ENCODE data around the gene ZNF513.

The ZNF513 gene

GRCh38 chr2:27376151-27376865 is 4.2 kb downstream of the ZNF513 start:
- no peak for DNase-seq (ENCODE audit: low read depth)
- TF ChIP-seq, protein P1, sequence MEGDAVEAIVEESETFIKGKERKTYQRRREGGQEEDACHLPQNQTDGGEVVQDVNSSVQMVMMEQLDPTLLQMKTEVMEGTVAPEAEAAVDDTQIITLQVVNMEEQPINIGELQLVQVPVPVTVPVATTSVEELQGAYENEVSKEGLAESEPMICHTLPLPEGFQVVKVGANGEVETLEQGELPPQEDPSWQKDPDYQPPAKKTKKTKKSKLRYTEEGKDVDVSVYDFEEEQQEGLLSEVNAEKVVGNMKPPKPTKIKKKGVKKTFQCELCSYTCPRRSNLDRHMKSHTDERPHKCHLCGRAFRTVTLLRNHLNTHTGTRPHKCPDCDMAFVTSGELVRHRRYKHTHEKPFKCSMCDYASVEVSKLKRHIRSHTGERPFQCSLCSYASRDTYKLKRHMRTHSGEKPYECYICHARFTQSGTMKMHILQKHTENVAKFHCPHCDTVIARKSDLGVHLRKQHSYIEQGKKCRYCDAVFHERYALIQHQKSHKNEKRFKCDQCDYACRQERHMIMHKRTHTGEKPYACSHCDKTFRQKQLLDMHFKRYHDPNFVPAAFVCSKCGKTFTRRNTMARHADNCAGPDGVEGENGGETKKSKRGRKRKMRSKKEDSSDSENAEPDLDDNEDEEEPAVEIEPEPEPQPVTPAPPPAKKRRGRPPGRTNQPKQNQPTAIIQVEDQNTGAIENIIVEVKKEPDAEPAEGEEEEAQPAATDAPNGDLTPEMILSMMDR (IDR thresholded peaks at IDR 0.05; ENCODE audit: low read depth, low read length, missing control alignments) = no peak
- no peak overlapping the region for H3K4me3 ChIP-seq (ENCODE audit: low read depth, low read length)

DNA sequence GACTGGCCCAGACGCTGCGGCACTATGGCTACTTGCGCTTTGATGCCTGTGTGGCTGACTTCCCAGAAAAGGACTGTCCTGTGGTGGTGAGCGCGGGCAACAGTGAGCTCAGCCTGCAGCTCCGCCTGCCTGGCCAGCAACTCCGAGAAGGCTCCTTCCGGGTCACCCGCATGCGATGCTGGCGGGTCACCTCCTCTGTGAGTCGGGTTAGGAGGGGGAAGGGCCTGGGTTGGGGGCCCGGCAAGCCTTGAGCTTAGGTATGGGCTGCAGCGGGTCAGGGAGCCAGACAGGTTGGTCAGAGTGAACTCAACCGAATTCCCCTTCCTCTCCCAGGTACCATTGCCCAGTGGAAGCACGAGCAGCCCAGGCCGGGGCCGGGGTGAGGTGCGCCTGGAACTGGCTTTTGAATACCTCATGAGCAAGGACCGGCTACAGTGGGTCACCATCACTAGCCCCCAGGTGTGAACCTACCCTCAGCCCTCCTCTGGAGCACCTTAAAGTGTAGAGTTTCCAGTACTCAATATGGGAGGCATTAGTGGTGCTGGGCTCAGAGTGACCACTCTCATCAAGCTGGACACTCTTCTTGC is 4.9 kb downstream of the ZNF513 start:
- TF ChIP-seq, protein P1 (IDR thresholded peaks at IDR 0.05; ENCODE audit: low read depth, low read length, missing control alignments) = no peak
- H3K4me3 ChIP-seq (ENCODE audit: low read depth, low read length) = no peak overlapping the region
- DNase-seq (ENCODE audit: low read depth) = no peak

DNA sequence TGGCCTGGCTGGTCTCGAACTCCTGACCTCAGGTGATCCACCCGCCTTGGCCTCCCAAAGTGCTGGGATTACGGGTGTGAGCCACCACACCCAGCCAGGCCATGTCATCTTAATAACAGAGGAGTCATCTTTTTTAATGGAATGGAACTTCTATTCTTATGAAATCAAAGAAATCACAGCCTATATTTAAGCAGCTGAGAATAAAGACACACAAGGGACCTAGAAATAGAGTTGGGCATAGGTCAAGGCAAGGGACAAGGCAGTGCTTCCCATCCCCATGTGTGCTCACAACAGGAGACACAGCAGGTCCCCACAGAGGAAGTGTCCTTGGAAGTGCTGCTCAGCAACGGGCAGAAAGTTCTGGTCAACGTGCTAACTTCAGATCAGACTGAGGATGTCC is 7.0 kb downstream of the ZNF513 start:
- TF ChIP-seq, protein P1 (IDR thresholded peaks at IDR 0.05; ENCODE audit: low read depth, low read length, missing control alignments) = no peak
- no peak overlapping the region for H3K4me3 ChIP-seq (ENCODE audit: low read depth, low read length)
- DNase-seq (ENCODE audit: low read depth) = no peak

- TF ChIP-seq, protein P1 (IDR thresholded peaks at IDR 0.05; ENCODE audit: low read depth, low read length, missing control alignments) = no peak
- no peak overlapping the region for H3K4me3 ChIP-seq (ENCODE audit: low read depth, low read length)
- no peak for DNase-seq (ENCODE audit: low read depth)
Observed at GRCh38 chr2:27372937-27373336, 7.6 kb downstream of the ZNF513 start.

- peak overlapping the region; percentile 80 for H3K4me3 ChIP-seq (ENCODE audit: low read depth, low read length)
- peak; percentile 49 for DNase-seq (ENCODE audit: low read depth)
- TF ChIP-seq, protein P1 (IDR thresholded peaks at IDR 0.05; ENCODE audit: low read depth, low read length, missing control alignments) = no peak
Observed at GRCh38 chr2:27370816-27371620, 9.5 kb downstream of the ZNF513 start.

- TF ChIP-seq, protein P1 (IDR thresholded peaks at IDR 0.05; ENCODE audit: low read depth, low read length, missing control alignments) = peak; percentile 66
- peak within 1 kb of the TSS; percentile 80 for H3K4me3 ChIP-seq (ENCODE audit: low read depth, low read length)
- DNase-seq (ENCODE audit: low read depth) = peak; percentile 97
Observed at GRCh38 chr2:27370026-27370815, 10.3 kb downstream of the ZNF513 start, which contains the start of the genes EIF2B4 and SNX17. TSS of gene EIF2B4 (minus strand) at chr2:27370338. CDS start at chr2:27370314, 24 bp downstream. TSS of gene SNX17 (plus strand) at chr2:27370616. CDS start at chr2:27370744, 128 bp downstream.

Measured in GM12864 (cell line).